DMS53 (cell line): ENCODE data around the gene NCAM1.
A peak's percentile ranks its signal among the peaks of the same experiment; 100 is the strongest.

Experiments
- DNase-seq: peaks from one replicate; lab custom pipeline; 2025; lab: John Stamatoyannopoulos, UW

NCAM1 gene

GRCh38 chr11:113168354-113169342 lies 207.4 kb downstream of the NCAM1 start:
- DNase-seq, result no peak

DNA sequence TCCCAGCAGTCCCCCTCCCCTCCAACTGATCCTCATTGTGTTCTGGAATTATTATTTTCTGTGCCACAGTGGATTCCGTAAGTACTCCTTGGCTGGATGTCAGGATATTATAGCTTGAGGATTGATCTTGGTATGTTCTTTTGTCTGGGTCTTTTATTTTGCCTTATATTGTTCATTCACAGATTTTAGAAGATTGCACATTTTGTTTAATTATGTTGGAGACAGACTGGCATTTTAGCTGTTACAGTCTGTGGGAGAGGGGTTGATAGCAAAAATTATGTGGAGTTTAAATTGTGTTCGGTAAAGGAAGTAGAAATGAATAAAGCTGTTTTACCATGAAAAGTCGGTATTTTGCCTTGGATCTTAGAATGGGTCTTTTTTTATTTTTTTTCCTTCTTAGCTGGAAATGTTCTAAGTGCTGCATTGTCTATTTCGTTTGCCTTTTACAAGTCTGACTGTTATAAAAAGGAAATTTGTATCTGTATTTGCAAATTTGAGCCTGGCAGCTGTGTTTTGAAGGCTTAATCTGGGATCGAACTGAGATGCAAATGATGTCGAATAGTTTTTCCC lies 211.2 kb downstream of the NCAM1 start:
- DNase-seq, result no peak

- no peak for DNase-seq
Measured at GRCh38 chr11:113173126-113173525, 211.9 kb downstream of the NCAM1 start.

- DNase-seq, result no peak
Measured at GRCh38 chr11:113174882-113175281, 213.7 kb downstream of the NCAM1 start.

- peak; percentile 32 for DNase-seq
Measured at GRCh38 chr11:113176599-113177360, 215.6 kb downstream of the NCAM1 start.

DNA sequence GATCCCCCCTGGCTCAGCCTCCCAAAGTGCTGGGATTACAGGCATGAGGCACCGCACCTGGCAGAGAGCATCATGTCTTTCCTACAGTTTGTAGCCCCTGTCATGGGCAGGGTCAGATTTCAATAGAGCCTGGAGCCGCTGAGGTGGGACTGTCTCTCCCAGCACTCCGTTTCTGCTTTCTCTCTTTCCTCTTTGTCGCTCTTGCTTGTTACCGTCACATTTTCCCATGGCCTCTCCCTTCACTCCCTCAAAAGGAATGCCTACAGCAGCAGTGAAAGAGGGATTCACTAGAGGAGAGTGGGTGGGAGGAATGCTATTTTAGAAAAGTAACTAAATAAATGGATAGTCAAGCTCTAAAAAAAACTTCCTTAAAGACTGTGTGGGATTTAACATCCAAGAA lies 216.5 kb downstream of the NCAM1 start:
- DNase-seq, result no peak

- no peak for DNase-seq
Measured at GRCh38 chr11:113178381-113179070, 217.3 kb downstream of the NCAM1 start.

DNA sequence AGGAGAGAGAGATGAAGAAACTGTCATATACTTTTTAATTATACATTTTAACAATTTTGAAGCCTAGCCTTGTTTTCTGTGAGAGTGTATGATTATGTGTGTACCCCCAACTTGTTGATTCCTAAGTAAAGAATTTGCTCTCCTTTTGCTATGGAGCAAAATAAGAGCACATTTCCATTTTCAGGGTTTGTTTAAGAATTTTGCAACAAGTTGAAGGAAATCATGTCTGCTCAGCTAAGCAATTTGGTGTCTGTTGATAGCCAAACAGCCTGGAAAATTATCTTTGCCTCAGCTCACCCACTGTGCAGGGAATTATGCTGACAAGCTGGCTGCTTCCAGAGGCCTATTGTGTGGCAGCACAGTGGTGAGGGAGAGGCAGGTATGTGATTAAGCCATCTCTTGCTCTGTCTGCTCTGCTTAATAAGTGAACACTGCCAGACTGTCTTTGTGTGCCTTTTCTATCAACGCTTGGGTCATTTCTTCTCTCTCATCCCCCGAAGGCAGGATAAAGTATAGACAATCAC lies 218.0 kb downstream of the NCAM1 start:
- DNase-seq, result no peak

GRCh38 chr11:113181094-113181493 lies 219.9 kb downstream of the NCAM1 start:
- DNase-seq, result no peak

GRCh38 chr11:113182288-113182687 lies 221.1 kb downstream of the NCAM1 start:
- no peak for DNase-seq

GRCh38 chr11:113184498-113184897 lies 223.3 kb downstream of the NCAM1 start:
- DNase-seq, result peak; percentile 19

DNA sequence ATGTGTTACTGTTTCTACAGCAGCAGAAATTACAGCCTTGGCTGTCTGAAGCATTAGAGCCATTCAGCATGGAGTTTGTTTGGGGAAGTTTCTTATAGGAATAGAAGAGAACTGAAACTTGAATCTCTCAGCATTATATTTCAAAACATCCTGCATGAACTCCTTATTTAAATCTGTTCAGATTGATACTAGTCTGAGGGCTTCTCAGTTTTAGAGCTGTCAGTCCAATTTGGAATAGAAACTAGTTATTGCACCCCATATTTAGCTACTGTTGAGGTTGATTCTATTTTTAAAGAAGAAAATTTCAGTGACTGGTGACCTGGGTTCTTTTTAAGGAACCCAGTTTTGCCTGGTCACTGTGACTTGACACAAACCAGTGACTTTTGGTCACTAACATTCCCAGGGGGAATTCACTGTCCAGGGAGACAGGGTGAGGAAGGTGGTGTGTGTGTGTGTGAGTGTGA lies 227.2 kb downstream of the NCAM1 start:
- no peak for DNase-seq

DNA sequence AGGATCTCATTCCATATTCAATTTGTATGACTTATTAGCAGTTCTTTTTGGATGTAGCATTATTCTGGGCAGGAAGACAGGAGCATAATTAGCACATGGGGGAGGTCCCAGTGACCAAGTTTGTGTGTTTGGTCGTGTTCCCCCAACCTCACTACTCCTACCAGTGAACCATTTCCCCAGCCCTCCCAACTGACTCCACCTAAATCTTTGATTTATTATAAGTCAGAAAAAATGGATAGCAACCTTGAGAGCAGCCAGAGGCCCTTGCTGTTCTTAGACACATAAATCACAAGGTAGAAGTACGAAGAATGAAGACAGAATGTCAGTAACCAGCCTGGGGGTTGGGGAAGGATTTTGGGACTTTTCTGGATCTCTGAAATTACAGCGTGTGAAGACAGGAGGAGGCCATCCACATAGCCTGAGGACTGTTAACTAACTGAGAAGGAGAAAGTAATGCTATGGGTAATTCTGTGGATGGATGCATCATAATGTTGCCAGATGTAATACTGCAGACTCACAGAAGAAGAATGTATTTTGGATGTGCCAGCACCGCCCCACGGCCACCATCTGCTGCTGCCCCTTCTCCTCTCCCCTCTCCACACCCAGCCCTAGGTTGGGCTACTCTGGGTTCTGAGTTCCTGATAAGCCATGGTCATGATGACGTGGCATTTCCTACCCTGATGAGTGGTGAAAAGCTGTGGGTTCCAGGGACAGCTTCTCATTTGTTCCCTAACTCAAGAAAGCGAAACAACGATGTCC lies 228.9 kb downstream of the NCAM1 start:
- no peak for DNase-seq

- no peak for DNase-seq
Measured at GRCh38 chr11:113192121-113192925, 231.1 kb downstream of the NCAM1 start.

- no peak for DNase-seq
Measured at GRCh38 chr11:113193016-113193415, 231.8 kb downstream of the NCAM1 start.

DNA sequence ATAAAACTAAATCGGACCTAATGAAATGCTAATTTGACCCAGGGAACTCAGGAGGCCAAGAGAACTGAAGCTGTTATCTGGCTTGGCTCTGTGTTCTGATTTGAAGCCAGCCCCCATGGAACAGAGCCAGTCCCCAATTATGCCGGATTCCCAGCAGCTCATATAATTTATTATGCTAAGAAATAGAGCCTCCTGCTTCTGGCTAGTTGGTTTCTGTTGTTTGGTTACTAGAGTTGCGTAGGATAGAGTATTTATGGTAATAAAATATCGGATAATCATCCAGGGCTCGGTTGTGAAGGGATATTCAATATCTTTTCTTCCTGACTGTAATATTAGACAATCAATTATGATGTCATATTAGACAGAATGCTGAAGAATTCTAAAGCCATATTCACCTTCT lies 232.7 kb downstream of the NCAM1 start:
- DNase-seq, result no peak

DNA sequence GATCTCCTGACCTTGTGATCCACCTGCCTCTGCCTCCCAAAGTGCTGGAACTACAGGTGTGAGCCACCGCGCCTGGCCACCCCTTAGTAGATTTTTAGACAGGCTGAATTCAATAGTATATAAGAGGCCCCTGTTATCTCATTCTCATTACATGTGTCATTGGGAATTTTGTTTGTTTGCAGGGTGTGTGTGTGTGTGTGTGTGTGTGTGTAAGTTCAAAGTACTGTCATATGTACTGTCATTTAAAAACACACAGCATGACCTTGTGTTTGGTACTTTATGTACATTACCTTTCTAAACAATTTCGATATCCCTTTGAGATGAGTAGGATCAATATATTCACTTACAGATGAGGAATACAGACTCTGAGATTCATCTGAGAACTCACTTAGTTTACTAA lies 234.5 kb downstream of the NCAM1 start:
- DNase-seq, result no peak

DNA sequence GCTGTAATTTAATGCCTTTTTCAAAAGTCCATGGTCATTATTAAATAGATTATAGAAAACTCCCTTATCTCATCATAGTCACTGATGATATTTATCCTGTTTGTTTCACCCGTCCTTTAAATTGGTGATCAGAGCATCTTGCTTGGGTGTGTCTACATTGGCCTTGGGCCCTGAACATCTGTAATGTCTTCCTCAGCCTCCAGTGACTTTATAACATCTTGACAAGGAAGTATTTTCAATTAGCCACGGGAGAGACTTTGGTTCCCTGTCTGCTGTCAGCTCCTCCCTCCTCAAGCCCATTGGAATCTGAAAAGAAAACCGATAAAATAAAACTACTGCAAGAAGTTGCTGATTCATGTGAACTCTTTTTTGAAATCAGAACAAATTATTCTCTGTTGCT lies 236.2 kb downstream of the NCAM1 start:
- DNase-seq, result no peak

- no peak for DNase-seq
Measured at GRCh38 chr11:113198972-113199661, 237.9 kb downstream of the NCAM1 start.
